Activated naive CD8-positive, alpha-beta T cell treated with anti-CD3 and anti-CD28 coated beads for 36 hours (primary cell): ENCODE results near the gene PTPRN2. TPM values are rescaled to one million over a fixed set of nuclear protein-coding genes. Genes with fewer than 3 reads are reported as not detected.

Experiments used
- DNase-seq: peaks from one replicate; pipeline ENCODE4 v3.0.0; 2021
- H3K27ac Mint-ChIP-seq: one replicate; pipeline ENCODE4 v1.8.0; 2022; ENCODE audit warnings: mild to moderate bottlenecking, moderate library complexity, mixed read lengths
- H3K27me3 Mint-ChIP-seq: one replicate; pipeline ENCODE4 v1.8.0; 2022; ENCODE audit warnings: mild to moderate bottlenecking, mixed read lengths
- H3K36me3 Mint-ChIP-seq: one replicate; pipeline ENCODE4 v1.8.0; 2021; ENCODE audit warnings: mild to moderate bottlenecking, mixed read lengths
- H3K4me1 Mint-ChIP-seq: one replicate; pipeline ENCODE4 v1.8.0; 2021; ENCODE audit warnings: mixed read lengths
- H3K4me3 Mint-ChIP-seq: one replicate; pipeline ENCODE4 v1.8.0; 2022; ENCODE audit warnings: mild to moderate bottlenecking, moderate library complexity, mixed read lengths
- H3K9me3 Mint-ChIP-seq: one replicate; pipeline ENCODE4 v1.8.0; 2022; ENCODE audit warnings: mixed read lengths
- total RNA-seq, 2 experiments: library from RNA; stranded (reverse); gene quantifications; one replicate each; pipeline ENCODE4 v1.2.3, GENCODE V29; 2021

PTPRN2 gene
- total RNA-seq, 2 experiments from 2014 or later: 0.72 to 0.74 TPM

DNA sequence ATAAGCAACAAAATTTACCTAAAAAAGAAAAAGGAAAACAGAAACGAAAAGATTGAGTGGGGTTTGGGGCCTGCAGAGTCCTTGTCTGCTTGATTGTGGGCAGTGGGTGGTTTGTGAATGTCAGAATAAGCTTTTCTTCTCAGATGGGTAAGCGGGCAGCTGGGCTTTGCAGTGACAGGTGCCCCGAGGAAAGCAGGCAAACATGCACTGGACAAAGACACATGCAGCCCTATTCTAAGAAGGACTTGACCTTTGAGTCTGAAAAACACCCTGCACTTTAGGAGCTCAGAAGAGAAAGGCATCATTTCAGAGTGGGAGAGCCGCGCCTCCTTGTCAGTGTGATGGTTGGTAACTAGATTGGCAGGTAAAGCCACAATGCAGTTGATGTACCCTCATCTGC, 562.7 kb downstream of the PTPRN2 start:
- Mint-ChIP-seq H3K27ac (no peak overlapping the region), H3K4me1 (no peaks in the 10 kb centered on the region), H3K27me3 (no peaks in the 10 kb centered on the region), H3K9me3 (no peaks in the 10 kb centered on the region), H3K36me3 (no peaks in the 10 kb centered on the region), H3K4me3 (no peak overlapping the region)
- no peak for DNase-seq

DNA sequence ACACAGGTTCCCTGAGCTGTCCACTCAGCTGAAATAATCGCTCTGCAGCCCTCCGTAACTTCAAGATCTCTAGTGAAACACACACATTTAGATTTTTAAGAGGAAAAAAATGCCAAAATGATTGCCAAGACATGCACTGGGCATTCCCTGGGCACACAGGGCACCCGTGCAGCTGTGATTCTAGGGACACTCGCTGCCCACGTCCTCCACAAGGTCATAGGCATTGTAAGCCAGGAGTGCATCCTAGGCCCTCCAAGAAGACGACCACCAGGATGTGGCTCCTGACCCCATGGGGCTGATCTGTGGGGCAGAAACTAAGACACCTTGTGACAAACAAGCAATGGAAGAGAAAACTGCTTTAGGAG, 563.3 kb downstream of the PTPRN2 start:
- Mint-ChIP-seq H3K27me3 (no peaks in the 10 kb centered on the region), H3K27ac (no peak overlapping the region), H3K4me3 (no peak overlapping the region), H3K9me3 (no peaks in the 10 kb centered on the region), H3K36me3 (no peaks in the 10 kb centered on the region), H3K4me1 (no peaks in the 10 kb centered on the region)
- DNase-seq: no peak

DNA sequence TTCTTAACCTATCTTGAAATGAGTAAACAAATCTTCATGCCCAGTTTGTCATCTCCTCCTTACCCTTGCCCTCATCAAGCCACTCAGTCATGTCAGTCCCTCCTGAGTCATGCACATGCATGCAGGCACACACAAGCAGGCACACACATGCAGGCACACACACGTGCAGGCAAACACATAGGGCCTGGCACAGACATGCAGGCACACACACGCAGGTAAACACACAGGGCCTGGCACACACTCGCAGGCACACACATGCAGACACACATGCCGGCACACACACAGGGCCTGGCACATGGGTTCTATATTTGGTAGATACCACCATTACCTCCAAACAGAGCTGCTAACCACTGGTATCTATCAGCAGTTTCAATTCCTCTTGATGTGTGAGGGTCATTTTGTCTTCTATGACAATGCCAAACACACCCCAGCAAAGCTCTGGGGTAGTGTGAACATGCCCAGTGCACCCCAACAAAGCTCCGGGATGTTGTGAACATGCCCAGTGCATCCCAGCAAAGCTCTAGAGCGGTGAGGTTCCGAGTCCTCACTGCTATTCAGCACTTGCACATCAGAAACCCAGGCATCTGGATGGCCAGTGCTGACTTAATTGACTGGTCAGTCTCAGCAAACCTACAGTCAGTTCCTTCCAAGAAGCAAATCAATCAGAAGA, 563.8 kb downstream of the PTPRN2 start:
- H3K27me3 Mint-ChIP-seq: no peaks in the 10 kb centered on the region
- H3K27ac Mint-ChIP-seq: no peak overlapping the region
- H3K36me3 Mint-ChIP-seq: no peaks in the 10 kb centered on the region
- H3K4me1 Mint-ChIP-seq: no peaks in the 10 kb centered on the region
- no peaks in the 10 kb centered on the region for H3K9me3 Mint-ChIP-seq
- DNase-seq: no peak
- H3K4me3 Mint-ChIP-seq: no peak overlapping the region

DNA sequence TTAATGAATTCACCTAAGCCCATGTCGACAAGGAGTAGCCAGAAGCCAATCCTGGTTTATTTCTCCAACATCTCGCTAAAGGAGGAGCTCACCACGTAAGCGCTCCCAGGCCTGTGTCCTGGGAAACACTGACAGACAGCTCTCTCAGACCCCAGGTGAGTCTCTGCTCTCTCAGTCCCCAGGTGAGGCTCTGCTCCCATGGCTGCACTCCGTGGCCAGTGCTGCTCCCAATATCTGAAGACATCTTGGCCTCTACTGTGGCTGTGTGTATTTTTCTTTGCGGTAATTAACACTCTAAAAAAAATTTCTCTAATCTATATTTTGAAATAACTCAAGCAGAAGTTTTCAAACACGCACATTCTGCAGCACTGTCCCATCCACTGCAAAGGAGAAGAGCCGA, 564.5 kb downstream of the PTPRN2 start:
- Mint-ChIP-seq H3K27ac (no peak overlapping the region), H3K4me1 (no peaks in the 10 kb centered on the region), H3K36me3 (no peaks in the 10 kb centered on the region), H3K27me3 (no peaks in the 10 kb centered on the region), H3K9me3 (no peaks in the 10 kb centered on the region), H3K4me3 (no peak overlapping the region)
- no peak for DNase-seq

DNA sequence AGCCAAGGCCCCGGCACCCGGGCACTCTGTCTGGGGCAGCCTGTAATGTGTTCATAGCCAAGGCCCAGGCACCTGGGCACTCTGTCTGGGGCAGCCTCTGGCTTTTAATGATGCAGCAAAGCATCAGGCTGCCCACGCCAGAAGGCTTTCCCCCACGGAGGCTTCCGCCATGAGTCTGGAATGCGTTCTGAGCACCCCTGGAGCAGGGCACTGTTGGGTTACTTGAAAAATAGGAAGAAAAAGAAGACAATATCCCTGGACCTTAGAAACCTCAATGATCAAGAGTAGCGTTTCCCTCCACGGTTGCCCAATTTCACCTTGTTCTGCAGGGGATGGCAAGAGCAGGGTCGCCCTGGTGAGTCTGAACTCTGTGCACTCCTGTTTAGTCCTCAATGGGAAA, 565.0 kb downstream of the PTPRN2 start:
- no peaks in the 10 kb centered on the region for H3K27me3 Mint-ChIP-seq
- H3K36me3 Mint-ChIP-seq: no peaks in the 10 kb centered on the region
- no peaks in the 10 kb centered on the region for H3K9me3 Mint-ChIP-seq
- H3K27ac Mint-ChIP-seq: no peak overlapping the region
- DNase-seq: no peak
- H3K4me3 Mint-ChIP-seq: no peak overlapping the region
- no peaks in the 10 kb centered on the region for H3K4me1 Mint-ChIP-seq

DNA sequence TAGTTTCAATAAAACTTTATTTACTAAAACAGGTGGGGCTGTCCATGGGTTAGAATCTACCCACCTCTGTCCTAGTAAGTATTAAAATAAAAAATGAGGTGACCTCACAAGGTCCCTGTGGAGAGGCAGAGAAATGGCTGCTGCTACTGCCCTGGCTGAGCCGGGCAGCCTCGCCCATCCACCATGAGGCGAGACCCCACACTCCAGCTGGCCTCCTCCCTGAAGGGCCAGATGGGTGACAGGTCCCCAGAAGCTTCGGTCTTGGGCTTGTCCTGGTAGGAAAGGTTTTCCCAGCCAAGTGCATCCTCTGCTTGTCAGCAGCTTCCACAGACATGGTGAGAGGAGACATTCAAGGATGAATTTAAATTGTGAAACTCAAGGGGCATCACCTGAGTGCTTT, 565.8 kb downstream of the PTPRN2 start:
- H3K4me3 Mint-ChIP-seq: no peak overlapping the region
- H3K9me3 Mint-ChIP-seq: no peaks in the 10 kb centered on the region
- no peak for DNase-seq
- H3K4me1 Mint-ChIP-seq: no peaks in the 10 kb centered on the region
- H3K36me3 Mint-ChIP-seq: no peaks in the 10 kb centered on the region
- H3K27me3 Mint-ChIP-seq: no peaks in the 10 kb centered on the region
- no peak overlapping the region for H3K27ac Mint-ChIP-seq

DNA sequence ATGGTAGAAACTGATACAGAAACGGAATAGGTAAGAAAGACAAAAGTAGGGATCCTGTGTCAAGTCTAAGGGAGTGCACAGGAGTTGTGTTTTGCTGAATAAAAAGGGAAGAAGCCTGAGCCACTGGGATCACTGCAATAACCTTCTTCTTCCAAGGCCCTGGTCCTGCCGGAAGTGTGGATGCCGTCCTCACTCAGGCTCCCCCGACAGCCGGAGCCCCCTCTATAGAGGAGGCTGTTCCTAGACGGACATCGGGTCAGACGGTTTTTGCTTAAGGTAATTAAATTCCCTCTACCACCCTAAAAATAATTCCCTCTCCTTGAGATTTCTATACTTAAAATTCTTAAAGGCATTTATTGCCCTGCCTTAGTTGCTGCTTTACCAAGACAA, 566.9 kb downstream of the PTPRN2 start:
- H3K27me3 Mint-ChIP-seq: no peaks in the 10 kb centered on the region
- H3K27ac Mint-ChIP-seq: no peak overlapping the region
- no peak for DNase-seq
- H3K36me3 Mint-ChIP-seq: no peaks in the 10 kb centered on the region
- H3K4me1 Mint-ChIP-seq: no peaks in the 10 kb centered on the region
- no peak overlapping the region for H3K4me3 Mint-ChIP-seq
- no peaks in the 10 kb centered on the region for H3K9me3 Mint-ChIP-seq

DNA sequence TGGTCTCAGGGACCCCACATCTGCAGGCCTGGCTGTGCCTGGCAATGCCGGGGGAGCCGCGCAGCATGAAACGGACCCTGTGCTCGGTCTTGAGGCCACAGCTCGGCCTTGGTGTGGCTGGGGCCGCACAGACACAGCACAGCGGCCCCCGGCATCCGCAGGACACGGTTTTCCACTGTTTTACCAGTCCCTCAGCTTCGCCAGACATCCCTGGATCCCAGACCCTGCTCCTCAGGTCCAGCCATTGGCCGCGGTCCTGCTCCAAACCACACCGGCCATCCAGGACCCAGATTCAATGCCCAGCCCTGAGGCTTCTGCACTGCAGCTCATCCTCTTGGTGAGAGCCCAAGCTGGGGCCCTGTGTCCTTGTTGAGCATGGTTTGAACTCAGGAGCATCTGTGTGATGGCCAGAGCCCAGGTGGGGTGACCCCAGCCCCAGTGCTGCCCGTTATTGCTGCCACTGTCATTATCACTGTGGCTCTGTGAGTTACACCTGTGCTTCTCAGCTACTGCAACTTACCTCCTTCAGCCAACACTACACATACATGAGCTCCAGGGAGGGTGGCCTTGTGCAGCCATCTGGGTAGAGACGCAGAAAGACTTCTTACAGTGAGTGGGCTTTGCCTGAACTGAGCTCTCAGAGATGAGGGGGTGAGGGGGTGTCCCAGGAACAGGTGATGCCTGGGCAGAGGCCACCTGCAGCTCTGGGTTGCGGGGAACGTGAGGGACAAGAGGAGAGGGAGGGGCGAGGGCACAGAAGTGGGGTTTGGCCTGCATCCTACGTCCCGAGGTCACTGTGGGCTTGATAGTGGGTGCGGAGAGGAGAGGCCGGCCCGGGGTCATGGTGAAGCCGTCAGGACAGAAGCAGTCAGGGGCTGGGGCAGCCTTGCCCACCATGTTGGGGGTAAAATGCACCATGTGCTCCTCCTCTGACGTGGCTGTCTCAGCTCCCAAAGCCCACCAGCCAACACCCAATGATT, 567.6 kb downstream of the PTPRN2 start:
- Mint-ChIP-seq H3K27ac (no peak overlapping the region), H3K9me3 (no peaks in the 10 kb centered on the region), H3K27me3 (no peaks in the 10 kb centered on the region), H3K4me1 (no peaks in the 10 kb centered on the region), H3K36me3 (no peaks in the 10 kb centered on the region), H3K4me3 (no peak overlapping the region)
- DNase-seq: no peak

DNA sequence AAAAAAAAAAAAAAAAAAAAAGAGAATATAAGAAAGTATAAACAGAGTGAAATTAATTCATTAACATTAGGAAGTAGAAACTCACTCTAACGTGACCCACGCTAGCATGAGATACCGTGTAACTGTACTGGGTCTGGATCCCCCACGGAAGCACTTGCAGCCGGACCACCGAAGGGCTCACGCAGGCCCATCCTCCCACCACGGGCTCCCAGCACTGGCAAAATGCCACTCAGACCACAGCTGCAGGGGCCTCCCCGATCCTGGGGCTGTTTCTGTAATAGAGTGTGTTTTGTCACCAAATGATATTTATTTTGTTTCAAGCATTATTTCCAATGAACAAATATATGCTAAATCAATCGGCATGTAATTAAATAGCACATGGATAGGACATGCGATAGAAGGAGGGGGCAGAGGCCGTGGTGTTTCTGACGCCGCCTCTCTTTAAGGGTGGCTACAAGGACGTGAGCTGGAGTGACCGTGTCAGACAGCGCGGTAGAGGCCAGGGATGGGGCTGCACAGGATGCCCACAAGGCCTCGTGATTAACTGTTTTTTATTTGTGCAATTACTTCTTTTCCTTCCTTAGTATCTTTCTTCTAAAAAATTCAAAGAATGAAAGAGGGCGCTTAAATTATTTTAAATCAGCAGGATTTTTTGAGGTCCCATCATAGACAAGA, 568.5 kb downstream of the PTPRN2 start:
- Mint-ChIP-seq H3K27me3 (no peaks in the 10 kb centered on the region), H3K36me3 (no peaks in the 10 kb centered on the region), H3K27ac (no peak overlapping the region), H3K9me3 (no peaks in the 10 kb centered on the region), H3K4me1 (no peaks in the 10 kb centered on the region), H3K4me3 (no peak overlapping the region)
- DNase-seq: no peak

DNA sequence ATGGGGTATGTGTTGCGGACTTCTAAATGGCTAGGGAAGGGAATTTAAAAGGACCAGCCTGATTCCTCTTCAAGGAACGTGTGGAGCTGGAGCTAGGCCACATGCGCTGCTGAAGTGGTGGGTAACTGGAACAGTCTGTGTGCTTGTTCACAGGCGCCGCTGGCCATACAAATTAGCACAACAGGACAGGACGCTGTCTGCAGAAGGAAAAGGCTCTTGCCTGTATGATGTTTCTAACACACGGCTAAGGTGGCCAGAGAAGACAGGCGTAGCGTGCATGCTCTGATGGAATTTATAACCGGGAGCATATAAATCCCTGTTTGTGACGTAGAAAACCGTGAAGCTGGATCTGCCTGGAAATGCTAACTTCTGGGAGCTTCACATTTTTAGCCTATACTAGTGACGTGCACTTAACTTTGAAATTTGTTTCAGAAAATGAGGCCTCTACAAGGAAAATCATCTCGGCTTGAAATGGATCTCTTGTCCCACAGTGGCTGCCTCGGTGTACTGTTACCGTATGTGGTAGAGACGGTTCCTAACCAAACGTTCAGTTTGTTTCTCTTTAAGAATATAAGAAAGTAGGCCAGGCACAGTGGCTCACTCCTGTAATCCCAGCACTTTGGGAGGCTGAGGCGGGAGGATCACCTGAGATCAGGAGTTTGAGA, 569.4 kb downstream of the PTPRN2 start:
- Mint-ChIP-seq H3K27me3 (no peaks in the 10 kb centered on the region), H3K4me3 (no peak overlapping the region), H3K9me3 (no peaks in the 10 kb centered on the region), H3K27ac (no peak overlapping the region), H3K36me3 (no peaks in the 10 kb centered on the region), H3K4me1 (no peaks in the 10 kb centered on the region)
- DNase-seq: no peak

DNA sequence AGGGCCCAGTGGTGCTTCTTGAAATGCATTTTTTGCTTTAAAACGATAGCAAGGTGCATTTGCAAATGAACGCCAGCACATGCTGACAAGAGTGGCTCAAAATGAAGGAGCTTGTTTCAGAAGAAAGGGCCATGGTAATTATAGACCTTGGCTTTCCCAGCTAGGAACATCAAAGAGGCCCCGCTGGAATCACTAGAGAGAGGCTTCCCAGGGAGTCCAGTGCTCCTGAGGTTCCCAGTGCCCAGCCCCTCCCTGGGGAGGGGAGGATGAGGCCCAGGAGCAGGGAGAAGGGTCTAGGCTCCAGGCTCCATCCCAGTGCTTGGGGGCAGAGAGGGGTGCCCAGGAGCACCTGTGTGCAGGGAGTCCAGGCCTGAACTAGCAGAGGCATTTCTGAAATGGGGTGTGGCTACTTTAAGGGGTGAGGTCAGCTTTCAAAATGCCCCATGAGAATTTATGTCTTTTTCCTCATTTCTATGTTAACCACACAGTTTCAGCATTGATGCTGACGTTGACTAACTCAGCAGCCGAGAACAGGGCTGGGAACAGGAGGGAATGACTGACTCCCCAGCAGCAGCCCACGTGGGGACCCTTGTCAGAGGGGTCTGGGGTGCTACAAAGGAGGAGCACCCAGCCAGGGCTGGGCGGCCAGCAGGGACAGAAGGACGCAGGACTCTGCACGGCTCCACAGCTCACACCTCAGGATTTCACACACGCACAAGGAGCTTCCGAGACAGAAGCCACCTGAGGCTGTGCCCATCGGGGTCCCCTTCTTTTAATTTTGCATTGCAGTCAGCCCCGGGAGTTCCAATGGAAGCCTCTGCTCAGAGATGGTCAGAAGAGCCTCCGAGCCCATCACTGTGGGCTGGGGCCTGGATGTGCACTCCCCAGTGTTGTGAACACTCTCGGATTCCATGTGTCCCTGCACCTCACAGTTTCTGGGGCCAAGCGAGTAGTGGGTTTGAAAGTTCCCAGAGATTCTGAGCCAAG, 570.2 kb downstream of the PTPRN2 start:
- Mint-ChIP-seq H3K27me3 (no peaks in the 10 kb centered on the region), H3K4me1 (no peaks in the 10 kb centered on the region), H3K36me3 (no peaks in the 10 kb centered on the region), H3K9me3 (no peaks in the 10 kb centered on the region), H3K27ac (no peak overlapping the region), H3K4me3 (no peak overlapping the region)
- DNase-seq: no peak

DNA sequence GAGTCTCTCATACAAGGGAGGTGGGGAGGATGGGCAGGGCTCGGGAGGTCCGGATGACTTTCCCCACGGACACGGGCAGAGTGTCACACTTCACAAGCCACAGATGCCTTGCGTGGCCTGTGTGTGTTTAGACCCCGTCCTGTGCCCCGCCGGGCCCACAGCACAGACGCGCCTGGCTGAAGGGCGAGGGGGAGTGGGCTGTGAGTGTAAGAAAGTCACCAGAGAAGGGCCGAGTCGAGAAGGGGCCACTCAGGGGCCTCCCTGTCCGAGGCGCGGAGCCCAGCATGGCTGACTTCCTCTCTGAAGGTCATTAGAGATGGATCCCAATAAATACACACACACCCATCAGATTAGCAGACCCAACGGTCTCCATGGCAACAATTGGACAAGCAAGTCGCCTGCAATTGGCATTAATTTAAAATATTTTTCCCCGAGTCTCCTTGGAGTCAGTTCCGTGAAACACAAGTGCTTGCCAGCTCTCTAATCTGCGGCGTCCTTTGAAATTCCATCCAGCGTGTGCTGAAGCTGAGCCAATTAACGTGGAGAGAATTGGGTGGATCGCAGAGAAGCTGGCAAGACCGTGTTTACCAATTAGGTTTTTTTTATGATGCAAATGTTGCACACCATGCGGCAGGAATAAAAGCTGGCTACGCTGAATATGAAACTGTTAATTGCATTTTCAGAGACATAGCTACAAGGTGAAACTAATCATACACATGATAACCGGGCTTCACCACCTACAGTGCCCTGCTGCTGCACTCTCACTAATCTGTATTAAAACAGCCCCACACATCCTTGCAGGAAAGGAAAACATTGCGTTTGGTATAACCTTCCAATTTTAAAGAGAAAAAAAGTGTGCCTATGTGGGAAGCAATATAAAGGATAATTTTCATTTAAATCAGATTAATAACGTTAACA, 571.2 kb downstream of the PTPRN2 start:
- Mint-ChIP-seq H3K27ac (no peak overlapping the region), H3K4me3 (no peak overlapping the region), H3K36me3 (no peaks in the 10 kb centered on the region), H3K27me3 (no peaks in the 10 kb centered on the region), H3K4me1 (peaks cover 2% of the 10 kb centered on the region), H3K9me3 (no peaks in the 10 kb centered on the region)
- DNase-seq: no peak

DNA sequence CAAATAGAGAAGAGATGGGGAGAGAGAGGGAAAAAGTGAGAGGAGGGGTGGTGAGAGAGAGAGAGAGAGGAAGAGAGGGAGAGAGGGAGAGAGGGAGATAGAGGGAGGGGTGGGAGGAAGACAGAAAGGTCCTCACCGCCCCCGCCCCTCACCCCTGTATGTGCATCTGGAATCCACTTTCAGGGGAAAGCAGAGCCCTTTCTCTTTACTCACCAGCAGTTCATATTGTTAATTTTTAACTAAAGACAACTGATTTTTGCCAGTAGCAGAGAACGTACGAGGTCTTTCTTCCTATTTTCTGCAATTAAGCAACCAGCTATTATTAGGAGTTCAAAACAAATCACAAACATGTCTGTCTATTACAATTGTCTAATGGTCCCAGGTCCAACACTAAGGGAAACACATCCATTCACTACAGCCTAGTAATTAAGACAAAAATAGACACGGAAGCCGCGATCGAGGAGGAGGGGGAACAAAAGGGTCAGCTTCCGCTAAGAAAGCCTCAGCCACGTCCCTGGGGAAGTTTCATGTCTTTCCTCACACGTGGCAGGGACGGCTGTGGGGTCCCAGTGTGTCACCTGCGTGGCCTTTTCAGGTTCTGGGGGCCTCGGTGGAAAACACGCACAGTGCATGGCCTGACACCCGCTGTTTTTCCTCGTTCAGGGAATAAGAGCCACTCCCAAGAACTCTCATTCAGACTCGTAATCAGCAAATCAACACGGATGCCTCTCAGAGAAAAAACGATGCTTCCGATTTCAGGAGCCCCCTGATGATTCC, 572.0 kb downstream of the PTPRN2 start:
- H3K4me3 Mint-ChIP-seq: no peak overlapping the region
- no peaks in the 10 kb centered on the region for H3K9me3 Mint-ChIP-seq
- H3K27ac Mint-ChIP-seq: no peak overlapping the region
- no peak for DNase-seq
- H3K36me3 Mint-ChIP-seq: no peaks in the 10 kb centered on the region
- H3K27me3 Mint-ChIP-seq: no peaks in the 10 kb centered on the region
- H3K4me1 Mint-ChIP-seq: peaks cover 5% of the 10 kb centered on the region
